Transverse colon (tissue), 4 donors: Measurements from ENCODE around the gene TEKT2.

Experiments
- EP300 ChIP-seq: sonication (generic); formaldehyde crosslinking; IDR thresholded peaks from one replicate; pipeline ENCODE4 v1.6.1; 2017; ENCODE audit warnings: antibody characterized with exemption, low read depth
- POLR2A ChIP-seq: fragments of 450-650 bp; IDR thresholded peaks from one replicate; pipeline ENCODE4 v1.6.1; 2016; ENCODE audit warnings: antibody characterized with exemption, mild to moderate bottlenecking, moderate library complexity
- POLR2AphosphoS5 ChIP-seq, 3 donors: sonication (generic); formaldehyde crosslinking; IDR thresholded peaks; one replicate each; pipeline ENCODE4 v1.6.1; 2016; ENCODE audit warnings: antibody characterized with exemption in 3 of 3
- TF ChIP-seq, protein P1 (sequence below), 5 experiments: fragments of 200-600 bp in 3 of 5; fragments of 450-650 bp in 2 of 5; sonication (generic) in 3 of 5; IDR thresholded peaks; 1 replicate in 2 of 5; 2 replicates in 3 of 5; pipeline ENCODE4 v1.5.1; 2016 to 2017; ENCODE audit warnings: antibody characterized with exemption in 5 of 5, inconsistent platforms in 3 of 5, mild to moderate bottlenecking in 2 of 5, moderate library complexity in 1 of 5

GRCh38 chr1:36035154-36035553, 48.7 kb upstream of the TEKT2 start:
- TF ChIP-seq, protein P1, sequence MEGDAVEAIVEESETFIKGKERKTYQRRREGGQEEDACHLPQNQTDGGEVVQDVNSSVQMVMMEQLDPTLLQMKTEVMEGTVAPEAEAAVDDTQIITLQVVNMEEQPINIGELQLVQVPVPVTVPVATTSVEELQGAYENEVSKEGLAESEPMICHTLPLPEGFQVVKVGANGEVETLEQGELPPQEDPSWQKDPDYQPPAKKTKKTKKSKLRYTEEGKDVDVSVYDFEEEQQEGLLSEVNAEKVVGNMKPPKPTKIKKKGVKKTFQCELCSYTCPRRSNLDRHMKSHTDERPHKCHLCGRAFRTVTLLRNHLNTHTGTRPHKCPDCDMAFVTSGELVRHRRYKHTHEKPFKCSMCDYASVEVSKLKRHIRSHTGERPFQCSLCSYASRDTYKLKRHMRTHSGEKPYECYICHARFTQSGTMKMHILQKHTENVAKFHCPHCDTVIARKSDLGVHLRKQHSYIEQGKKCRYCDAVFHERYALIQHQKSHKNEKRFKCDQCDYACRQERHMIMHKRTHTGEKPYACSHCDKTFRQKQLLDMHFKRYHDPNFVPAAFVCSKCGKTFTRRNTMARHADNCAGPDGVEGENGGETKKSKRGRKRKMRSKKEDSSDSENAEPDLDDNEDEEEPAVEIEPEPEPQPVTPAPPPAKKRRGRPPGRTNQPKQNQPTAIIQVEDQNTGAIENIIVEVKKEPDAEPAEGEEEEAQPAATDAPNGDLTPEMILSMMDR (IDR thresholded peaks at IDR 0.05): no peak
- no peak for TF ChIP-seq POLR2A
- TF ChIP-seq EP300: no peak
- no peak for TF ChIP-seq POLR2AphosphoS5 (IDR thresholded peaks at IDR 0.05)
